Caco-2 (cell line): Measurements from ENCODE around the gene SHROOM3. TPM values are rescaled to one million over a fixed set of nuclear protein-coding genes. Genes with fewer than 3 reads are reported as not detected.

Source experiments
- Bru-seq: library from RNA; stranded (reverse); fragments of 400-500 nt; gene quantifications from one replicate; lab custom pipeline; 2021; lab: Mats Ljungman, UMichigan
- BruChase-seq, 2 experiments: library from RNA; stranded (reverse); fragments of 400-500 nt; gene quantifications; one replicate each; lab custom pipeline; 2021; lab: Mats Ljungman, UMichigan
- BruUV-seq: library from RNA; stranded (reverse); fragments of 400-500 nt; replicated peaks from 2 replicates; lab custom pipeline; 2021; lab: Mats Ljungman, UMichigan
- CTCF ChIA-PET: fragments of 300-600 bp; sonication (Branson Sonifier 250); formaldehyde crosslinking; loops from one replicate; lab custom pipeline; 2022; ENCODE audit warnings: antibody characterized with exemption; lab: Charles Lee
- POLR2A ChIA-PET: fragments of 300-600 bp; sonication (Branson Sonifier 250); formaldehyde crosslinking; loops from one replicate; lab custom pipeline; 2022; ENCODE audit warnings: antibody characterized with exemption; lab: Charles Lee
- DNase-seq, 2 experiments: peaks; one replicate each; pipeline versions ENCODE4 v3.0.0 to v3.0.0-alpha.2; 2020 to 2022
- H3K27me3 ChIP-seq: replicated peaks from 2 replicates; pipeline ENCODE4 v1.6.0; 2011; ENCODE audit warnings: low read length; ENCODE audit not compliant: control insufficient read depth, insufficient read depth
- H3K36me3 ChIP-seq: 2 replicates; pipeline ENCODE4 v1.5.1; 2011; ENCODE audit warnings: low read length; ENCODE audit not compliant: control insufficient read depth, insufficient read depth
- H3K4me1 ChIP-seq: fragments of 250-450 bp; sonication (Bioruptor Pico); 2 replicates; pipeline ENCODE4 v1.5.1; 2020; ENCODE audit warnings: mild to moderate bottlenecking
- H3K4me3 ChIP-seq: 2 replicates; pipeline ENCODE4 v1.5.1; 2011; ENCODE audit warnings: low read depth, mild to moderate bottlenecking, control low read depth, low read length
- H3K9me3 ChIP-seq: fragments of 250-450 bp; sonication (Bioruptor Pico); 2 replicates; pipeline ENCODE4 v1.5.1; 2020; ENCODE audit warnings: mild to moderate bottlenecking, moderate library complexity
- H3K27ac Mint-ChIP-seq: one replicate; pipeline ENCODE4 v1.8.0; 2022; ENCODE audit warnings: mixed read lengths; ENCODE audit not compliant: unreplicated experiment
- H3K27me3 Mint-ChIP-seq: one replicate; pipeline ENCODE4 v1.8.0; 2022; ENCODE audit warnings: mixed read lengths; ENCODE audit not compliant: insufficient read depth, unreplicated experiment
- H3K36me3 Mint-ChIP-seq: one replicate; pipeline ENCODE4 v1.8.0; 2022; ENCODE audit warnings: mild to moderate bottlenecking, mixed read lengths; ENCODE audit not compliant: insufficient read depth, unreplicated experiment
- H3K4me1 Mint-ChIP-seq: one replicate; pipeline ENCODE4 v1.8.0; 2022; ENCODE audit warnings: low read depth, mixed read lengths; ENCODE audit not compliant: unreplicated experiment
- H3K4me3 Mint-ChIP-seq: one replicate; pipeline ENCODE4 v1.8.0; 2022; ENCODE audit warnings: mild to moderate bottlenecking, moderate library complexity, mixed read lengths; ENCODE audit not compliant: unreplicated experiment
- H3K9me3 Mint-ChIP-seq: one replicate; pipeline ENCODE4 v1.8.0; 2022; ENCODE audit warnings: mixed read lengths; ENCODE audit not compliant: unreplicated experiment
- CTCF ChIP-seq, 2 experiments: fragments of 200-600 bp in 1 of 2; IDR thresholded peaks; 1 replicate in 1 of 2; 2 replicates in 1 of 2; pipeline versions ENCODE4 v1.5.1 to v1.8.0; 2011 to 2022; ENCODE audit warnings: antibody characterized with exemption in 1 of 2, control low read depth in 1 of 2, inconsistent platforms in 1 of 2, low read depth in 1 of 2, low read length in 1 of 2, mild to moderate bottlenecking in 1 of 2, moderate library complexity in 1 of 2; ENCODE audit not compliant: insufficient read depth in 1 of 2, severe bottlenecking in 1 of 2, unreplicated experiment in 1 of 2
- intact Hi-C: fragments of 100-400 bp; cut with micrococcal nuclease; formaldehyde crosslinking; loops from one replicate; pipeline ENCODE4 v1.10.0; 2022; ENCODE audit not compliant: unreplicated experiment
- long read RNA-seq: library from polyadenylated mRNA; stranded (forward); transcript quantifications from one replicate; pipeline ENCODE4 v2.0.0, GENCODE V29; 2022
- total RNA-seq: library from RNA; stranded (reverse); gene quantifications from 2 replicates; pipeline ENCODE4 v1.2.3, GENCODE V29; 2022

SHROOM3 gene
- total RNA-seq (16.3 and 25.3 TPM in 2 replicates), Bru-seq, nascent RNA (percentile 68 among the genes with signal in this experiment), BruChase-seq, experiment 1, labeled RNA remaining after a 2-hour chase (percentile 58 among the genes with signal in this experiment), BruChase-seq, experiment 2, labeled RNA remaining after a 6-hour chase (percentile 55 among the genes with signal in this experiment)
- long read RNA-seq, partial matches to known transcripts = 6 of 15 reads
- long read RNA-seq, other reads (novel, unspliced or antisense) = 9 of 15 reads

GRCh38 chr4:76434901-76435527 lies at the start of gene SHROOM3:
Gene SHROOM3 (plus strand): TSS chr4:76435229. CDS start chr4:76436053, 824 bp downstream.
- BruUV-seq = no TSS peak
- no peak for DNase-seq
- no peak within 1 kb of the TSS for H3K4me3 ChIP-seq
- ChIA-PET POLR2A (no interaction called here), CTCF (no interaction called here)
- H3K36me3 ChIP-seq = no peaks in the 10 kb centered on the region
- H3K4me1 ChIP-seq = no peaks in the 10 kb centered on the region
- H3K27me3 Mint-ChIP-seq = peaks cover 6% of the 10 kb centered on the region
- no peak within 1 kb of the TSS for H3K27ac Mint-ChIP-seq
- no peaks in the 10 kb centered on the region for H3K4me1 Mint-ChIP-seq
- no peak for TF ChIP-seq CTCF (IDR thresholded peaks at IDR 0.05; ENCODE audit: insufficient read depth in 1 of 2, low read depth in 1 of 2, low read length in 1 of 2, severe bottlenecking in 1 of 2, unreplicated experiment in 1 of 2)
- no peaks in the 10 kb centered on the region for H3K9me3 Mint-ChIP-seq
- no peak within 1 kb of the TSS for H3K4me3 Mint-ChIP-seq
- no peaks in the 10 kb centered on the region; the same call in 1 of the 2 replicates for H3K9me3 ChIP-seq
- intact Hi-C loops = loop anchor here (5.0 kb wide), 1 partner anchor 312 kb away; no protein-coding TSS in a partner anchor
- no peaks in the 10 kb centered on the region for H3K27me3 ChIP-seq
- H3K36me3 Mint-ChIP-seq = no peaks in the 10 kb centered on the region

- BruUV-seq = no TSS peak
- Mint-ChIP-seq H3K9me3 (peaks cover 6% of the 10 kb centered on the region), H3K4me1 (peaks cover 7% of the 10 kb centered on the region), H3K27ac (no peak overlapping the region), H3K27me3 (no peaks in the 10 kb centered on the region), H3K36me3 (no peaks in the 10 kb centered on the region), H3K4me3 (no peak overlapping the region)
- TF ChIP-seq CTCF (IDR thresholded peaks at IDR 0.05; ENCODE audit: insufficient read depth in 1 of 2, low read depth in 1 of 2, low read length in 1 of 2, severe bottlenecking in 1 of 2, unreplicated experiment in 1 of 2) = no peak
- no peak for DNase-seq
- POLR2A ChIA-PET = no interaction called here
- peaks cover 2% of the 10 kb centered on the region; the same call in 1 of the 2 replicates for H3K9me3 ChIP-seq
- H3K4me3 ChIP-seq = no peak overlapping the region
- H3K36me3 ChIP-seq = no peaks in the 10 kb centered on the region
- H3K4me1 ChIP-seq = 0 out of 2 replicates have a peak, but pooled peaks cover 4% of the 10 kb centered on the region
- intact Hi-C loops = no loop called here
- CTCF ChIA-PET = no interaction called here
- no peaks in the 10 kb centered on the region for H3K27me3 ChIP-seq
These were observed 49.1 kb upstream of the SHROOM3 start for GRCh38 chr4:76385974-76386373.

GRCh38 chr4:76386566-76387305 lies 48.3 kb upstream of the SHROOM3 start:
- Mint-ChIP-seq H3K4me1 (peaks cover 7% of the 10 kb centered on the region), H3K36me3 (no peaks in the 10 kb centered on the region), H3K27me3 (peaks cover 4% of the 10 kb centered on the region), H3K4me3 (no peak overlapping the region), H3K27ac (no peak overlapping the region), H3K9me3 (peaks cover 6% of the 10 kb centered on the region)
- Histone ChIP-seq H3K4me1 (0 out of 2 replicates have a peak, but pooled peaks cover 4% of the 10 kb centered on the region), H3K9me3 (peaks cover 2% of the 10 kb centered on the region; the same call in 1 of the 2 replicates), H3K4me3 (no peak overlapping the region), H3K27me3 (no peaks in the 10 kb centered on the region), H3K36me3 (no peaks in the 10 kb centered on the region)
- ChIA-PET POLR2A (no interaction called here), CTCF (no interaction called here)
- BruUV-seq = no TSS peak
- DNase-seq = no peak
- intact Hi-C loops = no loop called here
- TF ChIP-seq CTCF (IDR thresholded peaks at IDR 0.05; ENCODE audit: insufficient read depth in 1 of 2, low read depth in 1 of 2, low read length in 1 of 2, severe bottlenecking in 1 of 2, unreplicated experiment in 1 of 2) = no peak
